H7 (cell line): ENCODE results near the gene SEBOX. TPM values are rescaled to one million over a fixed set of nuclear protein-coding genes. Genes with fewer than 3 reads are reported as not detected.

Experiments
- DNase-seq: peaks from one replicate; pipeline ENCODE4 v3.0.0; 2012
- H3K27me3 ChIP-seq: 2 replicates; pipeline ENCODE4 v1.6.0; 2011; ENCODE audit warnings: mild to moderate bottlenecking, low read length; ENCODE audit not compliant: control insufficient read depth, insufficient read depth
- H3K36me3 ChIP-seq: replicated peaks from 2 replicates; pipeline ENCODE4 v1.5.1; 2011; ENCODE audit warnings: low read length; ENCODE audit not compliant: control insufficient read depth, insufficient read depth
- H3K4me3 ChIP-seq: 2 replicates; pipeline ENCODE4 v1.5.1; 2011; ENCODE audit warnings: low read depth, mild to moderate bottlenecking, control low read depth, low read length, moderate library complexity; ENCODE audit not compliant: insufficient read depth
- total RNA-seq: library from RNA; depleted of rRNA; stranded (reverse); fragments of >200 nt; shearing (Covaris generic); gene quantifications from 2 replicates; pipeline ENCODE4 v1.2.3, GENCODE V29; 2014

SEBOX gene
- total RNA-seq, 1 experiment from 2014 or later, result not detected

DNA sequence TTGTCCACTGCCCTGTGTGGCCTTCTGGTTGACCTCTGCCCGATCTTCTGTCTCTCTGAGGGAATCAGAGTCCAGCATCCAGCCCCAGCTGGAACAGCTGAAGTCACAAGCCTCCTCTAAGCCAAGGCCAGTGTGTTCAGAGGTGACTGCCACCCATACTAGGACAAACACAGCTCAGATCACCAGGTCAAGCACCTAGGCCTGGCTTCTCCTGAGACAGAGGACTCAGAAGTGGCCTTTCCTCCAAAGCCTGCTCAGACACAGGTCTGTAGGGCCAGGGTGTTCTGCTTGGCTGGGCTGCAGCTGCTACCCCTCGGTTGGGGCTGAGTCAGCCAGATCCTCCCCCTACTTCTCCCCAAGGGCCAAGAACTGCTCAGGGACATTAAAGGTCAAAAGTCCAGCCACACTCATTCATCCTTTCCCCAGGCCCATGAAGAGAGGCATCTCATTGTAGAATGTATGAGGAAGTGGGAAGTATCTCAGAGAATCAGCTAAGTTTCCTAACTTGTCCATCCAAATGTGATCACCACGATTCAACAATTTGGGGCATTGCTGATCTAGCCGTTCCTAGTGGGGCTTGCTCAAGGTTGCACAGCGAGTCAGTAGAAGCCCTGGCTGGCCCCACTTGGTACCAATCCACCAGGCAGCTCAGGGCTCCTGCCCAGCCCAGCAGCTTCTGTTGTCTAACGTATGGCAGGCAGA lies 33.4 kb upstream of the SEBOX start:
- no peaks in the 10 kb centered on the region for H3K27me3 ChIP-seq
- peaks cover 4% of the 10 kb centered on the region for H3K36me3 ChIP-seq
- H3K4me3 ChIP-seq, result no peak overlapping the region
- DNase-seq, result no peak

DNA sequence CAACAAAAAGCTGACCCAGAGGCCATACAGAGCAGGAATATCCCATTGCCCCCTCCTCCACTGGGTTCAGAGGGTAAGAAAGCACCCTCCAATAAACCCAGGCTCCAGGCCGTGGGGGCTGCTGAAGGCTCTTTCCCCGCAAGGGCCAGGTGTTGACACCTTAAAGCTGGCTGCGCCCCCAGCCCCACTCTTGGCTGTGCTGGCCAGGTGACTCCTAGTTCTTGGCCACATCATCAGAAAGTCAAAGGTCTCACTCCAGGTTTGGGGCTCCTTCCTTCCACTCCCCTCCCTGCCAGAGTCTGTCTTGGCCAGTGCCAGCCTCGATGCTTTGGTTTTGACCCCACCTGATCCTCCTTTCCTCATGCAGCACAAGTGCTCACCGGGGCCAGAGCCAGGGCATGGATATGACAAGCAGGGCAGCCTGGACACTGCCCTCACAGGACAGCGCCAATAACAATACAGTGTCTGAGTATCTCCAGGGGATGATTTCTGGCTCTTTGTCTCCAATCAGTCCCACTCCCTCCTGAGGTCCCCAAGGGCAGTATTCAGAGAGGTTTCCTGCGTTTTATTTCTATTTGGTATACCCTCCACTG lies 32.8 kb upstream of the SEBOX start:
- H3K36me3 ChIP-seq, result peaks cover 4% of the 10 kb centered on the region
- H3K4me3 ChIP-seq, result no peak overlapping the region
- no peaks in the 10 kb centered on the region for H3K27me3 ChIP-seq
- DNase-seq, result no peak

DNA sequence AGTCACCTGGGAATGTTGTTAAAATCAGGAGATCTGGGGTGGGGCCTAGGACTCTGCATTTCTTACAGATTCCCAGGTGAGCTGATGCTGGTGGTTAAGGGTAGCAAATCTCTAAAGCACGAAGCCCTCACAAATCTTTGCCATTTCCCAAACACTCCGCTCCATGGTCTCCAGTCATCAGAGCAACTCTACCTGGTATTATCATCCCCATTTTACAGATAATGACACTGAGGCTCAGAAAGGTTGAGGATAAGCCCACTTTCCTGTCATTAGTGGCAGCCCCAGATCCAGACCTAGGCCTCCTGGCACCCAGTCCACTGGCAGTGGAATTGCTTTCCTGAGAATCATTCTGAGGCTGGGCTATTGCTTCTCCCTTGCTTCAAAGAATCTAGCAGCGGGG lies 32.3 kb upstream of the SEBOX start:
- no peak overlapping the region for H3K4me3 ChIP-seq
- no peak for DNase-seq
- peaks cover 4% of the 10 kb centered on the region; the same call in 1 of the 2 replicates for H3K36me3 ChIP-seq
- no peaks in the 10 kb centered on the region for H3K27me3 ChIP-seq

DNA sequence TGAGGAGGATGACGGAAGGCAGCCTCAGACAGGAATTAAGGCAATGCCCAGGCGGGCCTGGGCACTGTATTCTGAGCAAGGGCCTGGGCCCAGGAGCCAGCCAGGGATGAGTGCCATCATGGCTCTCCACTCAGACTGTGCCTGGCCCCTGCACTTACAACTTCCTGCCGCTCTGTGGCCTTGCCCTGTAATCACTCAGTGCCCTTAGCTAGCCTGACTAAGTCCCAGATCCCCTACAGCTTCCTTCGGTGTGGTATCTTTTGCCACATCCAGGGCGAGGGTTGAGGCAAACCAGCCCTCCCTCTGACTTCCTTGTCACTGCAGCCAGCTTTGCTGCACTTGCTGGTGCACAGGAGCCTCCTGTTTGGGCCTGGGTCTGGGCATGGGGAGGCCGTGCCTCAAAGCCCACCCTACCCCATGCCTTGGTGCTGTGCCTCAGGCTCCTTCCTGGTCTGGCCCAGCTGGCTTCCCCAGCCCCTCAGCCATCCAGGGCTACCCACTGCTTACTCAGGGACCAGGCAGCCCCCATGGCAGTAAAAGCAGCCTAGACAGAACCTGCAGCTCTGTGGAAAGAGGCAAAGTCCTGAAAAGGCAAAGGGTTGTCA lies 31.7 kb upstream of the SEBOX start:
- Histone ChIP-seq H3K4me3 (no peak overlapping the region), H3K27me3 (no peaks in the 10 kb centered on the region), H3K36me3 (peaks cover 4% of the 10 kb centered on the region; the same call in 1 of the 2 replicates)
- peak; percentile 48 for DNase-seq

DNA sequence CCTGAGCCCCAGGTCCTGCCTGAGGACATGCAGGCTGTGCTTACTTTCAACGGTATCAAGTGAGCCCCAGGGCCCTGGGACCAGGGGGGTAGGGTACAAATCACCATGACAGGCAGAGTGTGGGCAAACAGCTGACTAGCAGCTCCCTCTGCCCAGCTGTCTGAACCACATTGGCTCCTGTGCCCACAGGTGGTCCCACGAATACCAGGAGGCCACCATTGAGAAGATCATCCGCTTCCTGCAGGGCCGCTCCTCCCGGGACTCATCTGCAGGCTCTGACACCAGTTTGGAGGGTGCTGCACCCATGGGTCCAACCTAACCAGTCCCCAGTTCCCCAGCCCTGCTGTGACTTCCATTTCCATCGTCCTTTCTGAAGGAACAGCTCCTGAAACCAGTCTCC lies 31.0 kb upstream of the SEBOX start:
- Histone ChIP-seq H3K27me3 (no peaks in the 10 kb centered on the region), H3K36me3 (peaks cover 4% of the 10 kb centered on the region; the same call in 1 of the 2 replicates), H3K4me3 (no peak overlapping the region)
- no peak for DNase-seq

DNA sequence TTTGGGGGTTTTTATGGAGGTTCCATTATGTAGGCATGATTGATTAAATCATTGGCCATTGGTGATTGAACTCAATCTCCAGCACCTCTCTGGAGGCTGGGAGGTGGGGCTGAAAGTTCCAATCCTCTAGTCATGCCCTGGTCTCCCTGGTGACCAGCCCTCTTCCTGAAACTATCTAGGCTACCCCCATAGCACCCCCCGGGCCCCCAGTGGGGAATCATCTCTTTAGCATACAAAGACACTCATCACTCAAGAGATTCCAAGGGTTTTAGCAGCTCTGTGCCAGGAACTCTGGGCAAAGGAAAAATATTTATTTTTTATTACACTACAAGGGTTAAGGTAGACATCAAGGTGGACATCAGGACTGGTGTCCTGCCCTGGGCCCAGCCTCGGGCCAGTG lies 30.4 kb upstream of the SEBOX start:
- H3K4me3 ChIP-seq, result no peak overlapping the region
- peaks cover 4% of the 10 kb centered on the region; the same call in 1 of the 2 replicates for H3K36me3 ChIP-seq
- H3K27me3 ChIP-seq, result no peaks in the 10 kb centered on the region
- DNase-seq, result no peak

DNA sequence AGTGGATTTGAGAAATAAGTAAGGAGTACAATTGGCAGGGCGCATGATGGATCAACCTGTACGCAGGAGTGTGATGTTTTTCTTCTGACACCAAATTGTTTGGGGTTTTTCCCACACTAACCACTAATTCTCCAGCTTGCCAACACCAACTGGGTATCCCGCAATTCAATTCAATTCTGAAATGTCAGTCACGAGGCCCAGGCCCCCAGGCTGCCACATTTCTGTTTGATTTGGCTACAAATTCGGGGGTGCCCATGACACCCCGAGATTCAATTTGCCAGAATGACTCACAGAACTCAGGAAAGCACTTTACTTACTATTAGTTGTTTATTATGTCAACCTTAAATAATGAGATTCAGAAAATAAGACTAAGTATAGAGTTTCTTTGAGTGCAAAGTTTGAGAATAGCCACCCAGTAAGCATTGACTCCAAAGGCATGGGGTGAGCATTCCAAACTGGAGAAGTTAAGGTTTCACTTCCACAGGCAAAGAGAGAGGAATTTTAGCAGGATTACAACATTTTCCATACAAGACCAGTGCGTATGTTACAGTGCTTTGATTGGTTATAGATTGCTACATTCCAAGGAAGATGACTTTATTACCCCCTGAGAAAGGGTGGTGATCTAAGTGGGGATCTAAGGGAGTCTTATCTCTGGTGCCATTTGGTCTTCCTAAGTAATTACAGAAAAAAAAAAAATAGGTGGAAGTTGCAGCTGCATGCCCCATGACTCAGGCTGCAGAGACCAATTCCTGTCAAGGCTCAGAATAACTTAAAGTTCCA lies 29.5 kb upstream of the SEBOX start:
- Histone ChIP-seq H3K36me3 (peaks cover 4% of the 10 kb centered on the region; the same call in 1 of the 2 replicates), H3K27me3 (no peaks in the 10 kb centered on the region), H3K4me3 (no peak overlapping the region)
- no peak for DNase-seq

DNA sequence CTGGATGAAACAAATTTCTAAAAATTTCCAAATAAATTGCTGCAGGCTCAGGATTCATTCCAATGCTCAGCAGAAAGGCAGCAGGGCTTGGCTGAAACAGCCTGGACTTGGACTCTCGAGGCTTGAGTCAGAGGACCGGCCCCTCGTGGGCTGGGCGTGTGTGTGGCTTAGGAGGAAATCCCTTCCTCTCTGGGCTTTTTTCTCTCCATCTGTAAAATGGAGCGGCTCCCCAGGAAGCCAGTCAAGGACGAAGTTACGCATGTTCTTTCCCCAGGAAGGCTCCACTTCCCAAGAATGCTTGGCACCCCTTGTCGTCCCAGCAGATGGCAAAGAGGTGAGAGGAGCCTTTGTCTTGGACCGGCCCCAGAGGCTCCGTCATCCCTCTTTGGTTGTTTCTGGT lies 27.5 kb upstream of the SEBOX start:
- H3K4me3 ChIP-seq, result no peak overlapping the region
- no peaks in the 10 kb centered on the region for H3K36me3 ChIP-seq
- DNase-seq, result peak; percentile 46
- no peaks in the 10 kb centered on the region; the same call in 1 of the 2 replicates for H3K27me3 ChIP-seq

DNA sequence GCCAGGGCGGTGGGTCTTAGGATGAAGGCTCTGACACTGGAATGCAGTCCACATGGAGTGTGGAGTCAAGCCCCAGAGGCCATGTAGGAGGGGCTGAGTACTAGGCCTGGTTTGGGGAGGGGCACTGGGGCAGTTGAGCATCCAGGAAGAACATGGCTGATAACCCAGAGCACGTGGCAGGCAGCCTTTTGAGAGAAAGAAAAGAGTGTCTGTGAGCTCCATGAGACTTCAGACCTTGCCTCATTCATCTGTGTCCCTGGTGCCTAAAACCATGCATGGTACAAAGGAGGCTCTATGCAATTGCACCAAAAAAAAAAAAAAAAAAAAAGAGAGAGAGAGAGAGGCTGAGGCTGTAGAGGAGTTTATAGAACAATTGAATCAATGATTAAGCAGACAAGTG lies 26.4 kb upstream of the SEBOX start:
- Histone ChIP-seq H3K27me3 (no peaks in the 10 kb centered on the region; the same call in 1 of the 2 replicates), H3K4me3 (no peak overlapping the region), H3K36me3 (no peaks in the 10 kb centered on the region)
- DNase-seq, result no peak

DNA sequence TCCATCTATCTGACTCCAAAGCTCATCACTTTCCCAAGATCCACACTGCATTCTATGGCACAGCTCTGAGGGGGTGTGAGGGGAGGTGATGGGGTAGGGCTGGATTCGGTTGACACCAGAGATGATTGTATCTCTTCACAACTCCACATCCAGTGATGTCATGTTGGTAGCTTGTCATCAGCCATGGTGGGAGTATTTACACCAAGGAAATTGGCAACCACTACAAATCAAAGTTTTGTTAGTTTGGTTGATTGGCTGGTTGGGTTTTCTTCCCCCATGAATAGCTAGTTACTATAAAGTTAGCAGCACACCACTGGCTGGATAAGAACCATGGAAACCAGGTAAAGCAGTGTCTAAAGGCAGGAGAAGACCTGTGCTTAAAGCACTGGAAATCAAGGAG lies 26.0 kb upstream of the SEBOX start:
- H3K36me3 ChIP-seq, result no peaks in the 10 kb centered on the region
- H3K4me3 ChIP-seq, result no peak overlapping the region
- no peak for DNase-seq
- peaks cover 2% of the 10 kb centered on the region for H3K27me3 ChIP-seq

DNA sequence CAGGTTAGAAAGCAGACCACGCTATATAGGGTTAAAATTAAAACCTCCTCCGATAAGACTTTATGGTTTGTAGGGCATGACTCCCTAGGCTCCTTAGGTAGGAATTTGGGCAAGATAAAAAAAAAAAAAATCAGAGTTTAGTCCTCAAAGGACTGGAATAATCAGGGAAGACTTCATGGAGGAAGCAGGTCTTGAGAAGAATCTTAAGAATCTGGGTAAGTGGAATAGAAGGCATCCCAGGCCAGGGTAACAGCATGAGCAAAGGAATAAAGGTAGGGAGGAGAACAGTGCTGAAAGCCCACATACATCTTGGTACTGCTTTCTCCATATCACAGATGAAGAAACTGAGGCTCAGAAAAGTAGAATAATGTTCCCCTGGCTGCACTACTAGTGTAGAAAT lies 25.6 kb upstream of the SEBOX start:
- H3K27me3 ChIP-seq, result peaks cover 6% of the 10 kb centered on the region
- no peaks in the 10 kb centered on the region for H3K36me3 ChIP-seq
- no peak overlapping the region for H3K4me3 ChIP-seq
- DNase-seq, result no peak

DNA sequence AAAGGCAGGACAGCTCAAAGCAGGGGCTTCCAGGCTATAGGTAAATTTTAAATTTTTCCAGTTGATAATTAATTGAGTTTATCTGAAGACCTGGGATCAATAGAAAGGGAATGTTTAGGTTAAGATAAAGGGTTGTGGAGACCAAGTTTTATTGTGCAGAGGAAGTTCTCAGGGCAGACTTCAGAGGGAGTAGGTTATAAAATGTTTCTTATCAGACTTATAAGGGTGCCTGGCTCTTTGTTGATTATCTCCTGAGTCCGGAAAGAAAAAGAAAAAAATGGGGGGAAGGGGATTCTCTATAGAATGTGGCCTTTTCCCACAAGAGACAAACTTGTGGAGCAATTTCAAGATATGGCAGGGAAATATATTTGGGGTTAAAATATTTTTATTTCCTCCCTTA lies 25.1 kb upstream of the SEBOX start:
- Histone ChIP-seq H3K27me3 (peaks cover 11% of the 10 kb centered on the region), H3K36me3 (no peaks in the 10 kb centered on the region), H3K4me3 (no peak overlapping the region)
- no peak for DNase-seq

DNA sequence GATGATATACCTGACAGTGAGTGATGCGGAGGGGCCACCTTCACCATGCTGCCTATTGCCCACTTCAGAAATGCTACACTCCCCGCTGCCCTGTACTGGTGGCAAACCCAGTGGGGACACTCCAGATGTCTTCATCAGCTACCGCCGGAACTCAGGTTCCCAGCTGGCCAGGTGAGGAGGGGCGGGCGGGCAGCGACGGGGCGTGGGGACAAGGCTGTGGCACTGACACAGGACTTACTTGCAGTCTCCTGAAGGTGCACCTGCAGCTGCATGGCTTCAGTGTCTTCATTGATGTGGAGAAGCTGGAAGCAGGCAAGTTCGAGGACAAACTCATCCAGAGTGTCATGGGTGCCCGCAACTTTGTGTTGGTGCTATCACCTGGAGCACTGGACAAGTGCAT lies 23.1 kb upstream of the SEBOX start:
- peaks cover 31% of the 10 kb centered on the region for H3K27me3 ChIP-seq
- H3K36me3 ChIP-seq, result no peaks in the 10 kb centered on the region
- no peak overlapping the region for H3K4me3 ChIP-seq
- DNase-seq, result no peak

DNA sequence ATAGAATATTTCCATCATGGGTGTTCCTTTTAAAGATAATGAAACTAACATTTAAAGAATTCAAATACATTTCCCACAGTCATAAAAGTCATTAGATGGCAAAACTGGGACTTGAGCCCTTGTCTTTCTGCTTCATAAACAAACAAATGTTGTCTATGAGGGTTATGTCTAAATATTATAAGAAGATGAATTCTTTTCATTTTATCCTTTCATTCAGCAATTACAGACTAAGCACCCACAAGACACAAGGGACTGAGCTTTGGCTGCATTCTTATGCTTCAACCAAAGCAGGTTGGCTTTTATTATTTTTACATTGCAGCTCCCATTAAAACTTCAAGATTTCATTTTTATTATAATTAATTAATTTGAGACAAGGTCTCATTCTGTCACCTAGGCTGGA lies 21.4 kb upstream of the SEBOX start:
- Histone ChIP-seq H3K36me3 (no peaks in the 10 kb centered on the region), H3K4me3 (no peak overlapping the region), H3K27me3 (peaks cover 47% of the 10 kb centered on the region)
- no peak for DNase-seq
